ENCODE data around the gene C2orf81.
"Not testable (repeated sequence)": the region's sequence is repeated elsewhere in the genome, so short reads cannot be mapped to it uniquely, and the experiment has no call there.

The C2orf81 gene

GRCh38 chr2:74424139-74424992 is 2.9 kb upstream of the C2orf81 start:
- Histone ChIP-seq H3K4me2 (ENCODE audit: low read depth, low read length) (no peak overlapping the region), H4K20me1 (ENCODE audit: insufficient read depth, low read length) (no peaks in the 10 kb centered on the region), H3K36me3 (replicated peaks; ENCODE audit: insufficient read depth, low read length) (no peaks in the 10 kb centered on the region), H3K4me1 (ENCODE audit: low read length) (peaks cover 10% of the 10 kb centered on the region), H3F3A (ENCODE audit: insufficient read depth, low read length) (peaks cover 8% of the 10 kb centered on the region; the same call in 1 of the 2 replicates), H3K9me2 (replicated peaks; ENCODE audit: insufficient read depth, low read length) (no peaks in the 10 kb centered on the region), H3K9me3 (replicated peaks; ENCODE audit: insufficient read depth, low read length) (no peaks in the 10 kb centered on the region), H3K79me2 (ENCODE audit: low read length) (no peaks in the 10 kb centered on the region), H3K4me3 (ENCODE audit: low read length) (no peak overlapping the region), H2AFZ (ENCODE audit: low read length) (no peak overlapping the region), H3K27ac (ENCODE audit: low read length) (no peak overlapping the region), H3K9ac (ENCODE audit: low read length) (no peak overlapping the region), H3K27me3 (replicated peaks; ENCODE audit: insufficient read depth, low read length) (no peaks in the 10 kb centered on the region)
- no peak for TF ChIP-seq EZH2 (optimal IDR thresholded peaks at IDR 0.05; ENCODE audit: low read depth, low read length)
- no peak for TF ChIP-seq CTCF (IDR thresholded peaks at IDR 0.05; ENCODE audit: low read length)
- TF ChIP-seq EZH2phosphoT487 (IDR thresholded peaks at IDR 0.05; ENCODE audit: low read length), result no peak
- DNase-seq, result no peak

GRCh38 chr2:74423231-74424095 is 2.0 kb upstream of the C2orf81 start:
- no peak overlapping the region for H3K4me2 ChIP-seq (ENCODE audit: low read depth, low read length)
- H3K9me2 ChIP-seq (replicated peaks; ENCODE audit: insufficient read depth, low read length), result no peaks in the 10 kb centered on the region
- no peaks in the 10 kb centered on the region for H3K36me3 ChIP-seq (replicated peaks; ENCODE audit: insufficient read depth, low read length)
- H2AFZ ChIP-seq (ENCODE audit: low read length), result no peak overlapping the region
- no peaks in the 10 kb centered on the region for H3K27me3 ChIP-seq (replicated peaks; ENCODE audit: insufficient read depth, low read length)
- H3K27ac ChIP-seq (ENCODE audit: low read length), result no peak overlapping the region
- H3K9me3 ChIP-seq (replicated peaks; ENCODE audit: insufficient read depth, low read length), result no peaks in the 10 kb centered on the region
- no peaks in the 10 kb centered on the region for H3K79me2 ChIP-seq (ENCODE audit: low read length)
- no peak for DNase-seq
- H3F3A ChIP-seq (ENCODE audit: insufficient read depth, low read length), result peaks cover 8% of the 10 kb centered on the region; the same call in 1 of the 2 replicates
- no peaks in the 10 kb centered on the region for H4K20me1 ChIP-seq (ENCODE audit: insufficient read depth, low read length)
- H3K4me3 ChIP-seq (ENCODE audit: low read length), result no peak overlapping the region
- H3K9ac ChIP-seq (ENCODE audit: low read length), result no peak overlapping the region
- no peak for TF ChIP-seq EZH2 (optimal IDR thresholded peaks at IDR 0.05; ENCODE audit: low read depth, low read length)
- no peak for TF ChIP-seq EZH2phosphoT487 (IDR thresholded peaks at IDR 0.05; ENCODE audit: low read length)
- no peak for TF ChIP-seq CTCF (IDR thresholded peaks at IDR 0.05; ENCODE audit: low read length)
- H3K4me1 ChIP-seq (ENCODE audit: low read length), result peaks cover 10% of the 10 kb centered on the region

- Histone ChIP-seq H3K4me1 (ENCODE audit: low read length) (peaks cover 14% of the 10 kb centered on the region), H3K27ac (ENCODE audit: low read length) (peak overlapping the region; percentile 79; the same call in 1 of the 2 replicates), H3K4me2 (ENCODE audit: low read depth, low read length) (peak overlapping the region; percentile 98; the same call in 1 of the 2 replicates), H3K4me3 (ENCODE audit: low read length) (peak overlapping the region; percentile 75)
- not testable (repeated sequence) for H3F3A ChIP-seq (ENCODE audit: insufficient read depth, low read length); H4K20me1 ChIP-seq (ENCODE audit: insufficient read depth, low read length); DNase-seq; H2AFZ ChIP-seq (ENCODE audit: low read length); H3K9ac ChIP-seq (ENCODE audit: low read length); H3K9me2 ChIP-seq (replicated peaks; ENCODE audit: insufficient read depth, low read length); H3K27me3 ChIP-seq (replicated peaks; ENCODE audit: insufficient read depth, low read length); H3K9me3 ChIP-seq (replicated peaks; ENCODE audit: insufficient read depth, low read length); H3K36me3 ChIP-seq (replicated peaks; ENCODE audit: insufficient read depth, low read length); H3K79me2 ChIP-seq (ENCODE audit: low read length)
Observed at GRCh38 chr2:74420443-74421103, 846 bp downstream of the C2orf81 start.

All from MM.1S (cell line).